ENCODE measurements around the gene ZNF599.
A peak's percentile ranks its signal among the peaks of the same experiment; 100 is the strongest.
"Not testable (repeated sequence)": the region's sequence is repeated elsewhere in the genome, so short reads cannot be mapped to it uniquely, and the experiment has no call there.

The ZNF599 gene

GRCh38 chr19:34772697-34773554 lies at the start of gene ZNF599:
ZNF599 (minus strand) TSS chr19:34773215; CDS start chr19:34772841, 374 bp downstream.
- peak; percentile 29 for DNase-seq

GRCh38 chr19:34818270-34818669 lies 45.3 kb upstream of the ZNF599 start:
- DNase-seq, result no peak

GRCh38 chr19:34816708-34817107 lies 43.7 kb upstream of the ZNF599 start:
- DNase-seq, result no peak

- DNase-seq, result no peak
Measured at GRCh38 chr19:34808566-34808965, 35.6 kb upstream of the ZNF599 start.

DNA sequence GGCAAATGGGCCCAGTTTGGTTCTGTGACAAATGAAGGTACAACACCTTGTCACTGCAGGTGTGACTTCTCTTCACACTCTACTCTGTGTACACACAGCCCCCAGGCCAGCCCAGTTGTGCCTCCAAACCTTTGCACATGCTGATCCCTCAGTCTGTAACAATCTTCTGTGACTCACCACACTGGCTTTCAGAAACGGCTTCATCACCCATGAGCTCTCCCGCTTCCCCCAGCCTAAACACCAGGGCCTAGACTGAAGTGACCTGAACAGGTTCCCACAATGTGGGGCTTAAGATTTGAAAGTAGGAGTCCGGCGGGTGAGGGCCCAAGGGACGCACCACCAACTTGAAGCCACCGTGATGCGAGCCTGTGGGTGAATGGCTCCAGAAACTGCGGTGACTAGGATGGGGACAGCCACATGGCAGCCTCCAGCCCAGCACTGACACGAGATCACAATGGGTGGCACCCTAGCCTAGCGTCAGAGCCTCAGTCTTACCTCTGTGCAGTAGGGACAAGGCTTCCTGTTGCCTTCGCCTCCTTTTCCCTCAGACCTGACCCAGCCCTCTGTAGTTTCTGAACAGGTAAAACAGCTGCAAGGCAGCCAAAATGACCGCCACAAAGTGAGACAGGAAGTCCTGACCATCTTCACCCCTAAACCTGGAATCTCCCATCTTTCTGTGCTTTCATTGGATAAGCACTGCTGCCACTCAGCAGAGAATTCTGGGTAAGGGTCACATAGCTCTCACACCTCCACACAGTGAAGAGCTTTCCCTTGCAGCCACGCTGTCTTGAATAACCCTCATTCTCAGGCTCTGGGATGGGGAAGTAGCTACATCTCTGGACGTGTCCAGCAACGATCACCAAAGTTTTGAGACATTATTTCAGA lies 34.2 kb upstream of the ZNF599 start:
- DNase-seq, result no peak

DNA sequence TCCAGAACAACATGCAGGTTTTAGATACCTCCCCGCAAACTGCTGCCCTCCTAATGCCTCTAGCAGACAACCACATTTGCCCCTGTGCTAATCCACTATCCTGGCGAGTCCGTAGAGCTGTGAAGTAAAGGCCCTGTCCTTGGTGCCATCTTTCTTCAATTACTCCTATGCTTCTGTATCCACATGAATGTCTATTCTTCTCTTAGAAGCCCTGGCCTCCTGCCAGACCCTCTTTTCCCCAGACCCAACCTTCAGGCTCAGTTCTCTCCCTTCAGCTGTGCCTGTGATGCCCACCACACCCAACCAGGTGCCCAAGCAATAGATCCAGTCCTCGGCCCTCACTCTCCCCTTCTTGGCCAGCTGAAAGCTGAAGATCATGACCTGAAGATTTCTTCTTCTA lies 31.1 kb upstream of the ZNF599 start:
- no peak for DNase-seq

DNA sequence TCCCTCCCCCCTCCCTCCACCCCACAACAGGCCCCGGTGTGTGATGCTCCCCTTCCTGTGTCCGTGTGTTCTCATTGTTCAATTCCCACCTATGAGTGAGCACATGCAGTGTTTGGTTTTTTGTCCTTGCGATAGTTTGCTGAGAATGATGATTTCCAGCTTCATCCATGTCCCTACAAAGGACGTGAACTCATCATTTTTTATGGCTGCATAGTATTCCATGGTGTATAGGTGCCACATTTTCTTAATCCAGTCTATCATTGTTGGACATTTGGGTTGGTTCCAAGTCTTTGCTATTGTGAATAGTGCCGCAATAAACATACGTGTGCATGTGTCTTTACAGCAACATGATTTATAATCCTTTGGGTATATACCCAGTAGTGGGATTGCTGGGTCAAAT lies 23.9 kb upstream of the ZNF599 start:
- DNase-seq, result not testable (repeated sequence)

DNA sequence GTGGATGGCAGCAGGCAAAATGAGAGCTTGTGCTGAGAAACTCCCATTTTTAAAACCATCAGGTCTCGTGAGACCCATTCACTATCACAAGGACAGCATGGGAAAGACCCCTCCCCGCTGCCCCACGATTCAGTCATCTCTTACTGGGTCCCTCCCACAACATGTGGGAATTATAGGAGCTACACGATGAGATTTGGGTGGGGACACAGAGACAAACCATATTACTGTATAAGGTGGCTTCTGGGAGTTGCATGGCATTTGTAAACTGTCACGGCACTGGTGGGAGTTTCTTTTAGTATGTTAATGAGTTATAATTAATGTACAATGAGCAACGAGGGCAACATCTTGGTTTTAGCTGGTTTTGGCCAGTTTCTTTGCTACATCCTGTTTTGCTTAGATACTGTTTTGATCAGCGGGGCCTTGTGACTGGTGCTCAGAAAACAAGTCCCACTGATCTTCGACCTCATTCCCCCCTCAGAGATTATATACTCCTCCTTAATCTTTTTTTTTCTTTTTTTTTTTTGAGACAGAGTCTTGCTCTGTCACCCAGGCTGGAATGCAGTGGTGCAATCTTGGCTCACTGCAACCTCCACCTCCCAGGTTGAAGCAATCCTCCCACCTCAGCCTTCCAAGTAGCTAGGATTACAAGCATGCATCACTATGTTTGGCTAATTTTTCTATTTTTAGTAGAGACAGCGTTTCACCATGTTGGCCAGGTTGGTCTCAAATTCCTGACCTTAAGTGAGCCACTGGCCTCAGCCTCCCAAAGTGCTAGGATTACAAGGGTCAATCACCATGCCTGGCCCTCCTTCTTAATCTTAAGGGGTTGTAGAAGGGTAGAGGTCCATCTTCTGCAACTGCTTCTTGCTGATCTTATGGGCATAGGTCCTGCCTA lies 21.3 kb upstream of the ZNF599 start:
- DNase-seq, result no peak

DNA sequence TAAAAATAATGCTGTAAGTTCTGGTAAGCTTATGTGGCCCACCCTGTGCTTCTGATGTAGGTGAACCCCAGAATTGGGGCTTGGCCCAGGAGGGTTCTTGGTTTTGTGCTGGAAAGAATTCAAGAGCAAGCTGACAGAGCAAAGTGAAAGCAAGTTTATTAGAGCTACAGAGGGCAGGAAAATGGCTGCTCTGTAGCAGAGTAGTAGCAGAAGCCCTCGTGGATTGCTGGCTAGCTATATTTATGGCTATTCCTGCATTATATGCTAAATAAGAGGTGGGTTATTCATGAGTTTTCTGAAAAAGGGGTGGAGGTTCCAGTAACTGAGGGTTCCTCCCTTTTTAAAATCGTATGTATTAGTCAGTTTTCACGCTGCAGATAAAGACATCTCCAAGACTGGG lies 20.6 kb upstream of the ZNF599 start:
- no peak for DNase-seq

DNA sequence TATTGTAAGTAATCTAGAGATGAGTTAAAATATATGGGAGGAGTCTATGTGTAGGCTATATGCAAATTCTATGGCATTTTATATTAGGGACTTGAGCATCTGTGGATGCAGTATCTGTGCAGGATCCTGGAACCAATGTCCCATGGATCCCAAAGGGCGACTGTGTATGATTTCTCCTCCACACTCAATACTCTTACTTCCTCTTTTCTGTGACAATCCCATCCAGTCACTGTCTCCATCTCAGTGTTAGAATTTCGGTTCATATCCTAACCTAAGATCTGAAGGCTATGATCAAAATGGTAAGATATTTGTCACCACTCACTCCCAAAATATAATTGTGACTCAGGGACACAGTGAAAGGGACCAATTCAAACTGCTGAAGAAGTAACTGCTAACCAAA lies 15.1 kb upstream of the ZNF599 start:
- DNase-seq, result no peak

DNA sequence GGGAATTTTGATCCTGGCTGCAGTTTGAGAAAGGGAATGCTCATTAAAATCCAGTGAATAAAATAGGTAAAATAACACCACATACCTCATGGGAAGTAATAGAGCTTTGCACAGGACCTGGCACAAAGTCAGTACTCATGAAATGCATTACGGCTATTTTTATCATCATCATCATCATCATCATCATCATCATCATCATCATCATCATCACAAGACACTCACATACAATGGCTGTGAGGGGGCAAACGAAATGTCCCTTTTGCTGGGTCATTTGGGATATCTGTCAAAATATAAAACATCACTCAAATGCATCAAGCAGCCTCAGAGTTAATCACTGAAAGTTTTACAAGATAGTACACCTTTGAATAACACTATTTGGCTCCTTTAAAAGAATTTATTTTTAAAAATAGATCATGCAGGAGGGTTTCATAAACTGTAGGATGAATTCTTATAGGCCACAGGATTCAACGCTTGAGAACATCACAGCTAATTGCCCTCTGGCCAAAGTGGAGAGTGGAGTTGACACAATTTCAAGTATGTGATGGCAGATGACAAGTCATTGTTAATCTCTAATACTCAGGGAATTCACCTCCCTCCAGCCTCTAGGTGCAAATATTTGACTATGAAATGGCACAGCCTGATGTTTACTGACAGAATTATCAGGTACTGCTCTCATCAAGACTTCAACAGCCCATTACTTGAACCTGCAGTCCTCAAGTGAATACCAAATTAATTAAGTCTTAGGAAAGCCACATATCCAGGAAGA lies 14.2 kb upstream of the ZNF599 start:
- DNase-seq, result no peak

DNA sequence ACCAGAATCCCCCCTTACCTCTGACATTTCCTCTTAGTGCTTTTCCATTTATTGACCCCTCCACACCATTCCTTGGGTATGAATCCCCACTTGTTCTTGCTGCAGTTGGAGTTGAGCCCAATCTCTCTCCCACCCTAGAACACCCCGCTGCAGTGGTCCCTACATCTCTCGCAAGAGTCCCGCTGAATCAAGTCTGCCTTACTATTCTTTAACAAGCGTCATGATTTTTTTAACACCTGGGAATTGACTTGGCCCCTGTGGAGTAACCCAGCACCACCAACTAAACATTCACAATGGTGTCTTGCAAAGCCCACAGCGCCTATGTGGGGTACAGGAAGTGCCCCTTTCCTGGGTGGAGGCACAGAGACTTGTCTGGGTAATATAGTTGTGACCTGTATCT lies 13.2 kb upstream of the ZNF599 start:
- DNase-seq, result no peak

DNA sequence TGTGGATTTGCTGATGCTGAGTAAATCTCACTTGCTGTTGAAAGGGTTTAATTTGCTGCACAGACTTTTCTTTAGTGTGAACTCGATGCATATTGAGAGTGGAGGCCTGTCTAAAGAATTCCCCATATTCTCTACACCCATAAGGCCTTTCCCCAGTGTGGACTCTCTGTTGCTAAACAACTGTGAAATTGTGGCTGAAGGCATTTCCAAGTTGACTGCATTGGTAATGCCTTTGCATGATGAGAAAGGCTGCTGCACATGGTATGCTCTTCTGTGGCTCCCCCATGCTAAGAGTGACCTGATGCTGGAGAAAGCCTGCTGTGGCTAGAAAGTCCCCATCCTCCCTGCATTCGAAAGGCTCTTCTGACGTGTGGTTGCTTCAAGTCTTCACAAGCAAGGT lies 6.6 kb upstream of the ZNF599 start:
- no peak for DNase-seq

DNA sequence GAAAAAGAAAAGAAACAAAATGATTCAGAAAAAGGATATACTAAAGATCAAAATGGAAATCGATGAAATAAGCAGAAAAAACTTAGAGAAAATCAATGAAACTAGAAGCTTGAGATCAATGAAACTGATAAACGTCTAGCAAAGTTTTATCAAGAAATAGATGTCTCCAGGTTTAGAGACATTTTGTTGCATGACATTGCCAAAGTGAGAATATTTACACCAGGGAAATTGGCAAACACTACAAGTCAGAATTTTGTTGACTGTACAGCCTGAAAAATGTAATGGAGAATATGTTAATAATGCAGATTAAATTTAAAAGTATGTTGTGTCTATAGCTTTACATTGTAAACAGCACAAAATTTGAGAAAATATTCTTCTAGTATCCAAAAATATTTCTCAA lies 5.3 kb upstream of the ZNF599 start:
- no peak for DNase-seq

GRCh38 chr19:34774857-34775256 lies 1.8 kb upstream of the ZNF599 start:
- DNase-seq, result no peak

DNA sequence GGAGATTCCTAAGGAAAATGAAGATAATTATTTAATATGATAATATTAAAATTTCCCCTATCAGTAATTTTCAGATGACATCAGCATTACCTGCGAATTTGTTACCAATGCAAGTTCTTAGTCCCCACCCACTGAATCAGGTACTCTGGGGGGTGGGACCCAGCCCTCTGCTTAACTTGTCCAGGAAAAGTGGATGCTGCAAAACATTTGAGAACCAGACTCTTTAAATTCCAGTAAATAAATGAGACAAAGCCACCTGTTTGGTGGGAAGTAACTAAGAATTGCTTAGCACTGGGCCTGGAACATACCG lies 495 bp upstream of the ZNF599 start:
- DNase-seq, result no peak

GRCh38 chr19:34767951-34768350 lies 5.1 kb downstream of the ZNF599 start:
- no peak for DNase-seq

DNA sequence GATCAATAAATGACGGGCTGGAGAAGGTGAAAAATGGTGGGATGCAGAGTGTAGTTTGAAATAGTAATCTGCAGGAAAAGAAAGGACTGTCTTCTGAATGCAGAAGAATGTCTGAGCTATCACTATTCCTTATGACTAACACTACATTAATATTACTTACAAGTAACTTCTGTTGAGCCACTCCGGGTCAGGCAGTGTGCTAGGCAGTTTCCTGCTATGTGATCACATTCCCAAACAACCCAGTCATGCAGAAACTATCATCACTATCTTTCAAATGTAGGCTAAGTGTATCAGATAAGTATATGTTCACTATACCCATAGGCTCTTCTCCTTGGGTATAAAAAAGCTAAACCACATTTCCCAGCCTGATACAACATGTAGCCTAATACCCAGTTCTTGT lies 6.6 kb downstream of the ZNF599 start:
- no peak for DNase-seq

DNA sequence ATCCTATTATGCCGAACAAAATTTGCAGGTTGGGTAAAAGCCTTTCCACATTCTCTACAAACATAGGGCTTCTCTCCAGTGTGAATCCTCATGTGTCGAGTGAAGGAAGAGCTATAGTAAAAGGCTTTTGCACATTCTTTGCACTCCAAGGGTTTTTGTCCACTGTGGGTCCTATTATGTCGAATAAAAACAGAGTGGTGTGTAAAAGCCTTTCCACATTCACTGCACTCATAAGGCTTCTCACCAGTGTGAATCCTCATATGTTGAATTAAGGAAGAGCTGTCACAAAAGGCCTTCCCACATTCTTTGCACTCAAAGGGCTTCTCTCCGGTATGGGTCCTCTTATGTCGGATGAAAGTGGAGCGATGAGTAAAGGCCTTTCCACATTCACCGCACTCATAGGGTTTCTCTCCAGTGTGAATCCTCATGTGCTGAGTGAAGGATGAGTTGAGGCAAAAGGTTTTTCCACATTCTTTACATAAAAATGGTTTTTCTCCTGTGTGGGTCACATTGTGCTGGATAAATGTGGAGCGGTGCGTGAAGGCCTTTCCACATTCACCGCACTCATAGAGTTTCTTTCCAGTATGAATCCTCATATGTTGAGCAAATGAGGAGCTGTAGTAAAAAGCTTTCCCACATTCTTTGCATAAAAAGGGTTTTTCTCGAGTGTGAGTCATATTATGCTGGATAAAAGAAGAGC lies 13.6 kb downstream of the ZNF599 start:
- no peak for DNase-seq

DNA sequence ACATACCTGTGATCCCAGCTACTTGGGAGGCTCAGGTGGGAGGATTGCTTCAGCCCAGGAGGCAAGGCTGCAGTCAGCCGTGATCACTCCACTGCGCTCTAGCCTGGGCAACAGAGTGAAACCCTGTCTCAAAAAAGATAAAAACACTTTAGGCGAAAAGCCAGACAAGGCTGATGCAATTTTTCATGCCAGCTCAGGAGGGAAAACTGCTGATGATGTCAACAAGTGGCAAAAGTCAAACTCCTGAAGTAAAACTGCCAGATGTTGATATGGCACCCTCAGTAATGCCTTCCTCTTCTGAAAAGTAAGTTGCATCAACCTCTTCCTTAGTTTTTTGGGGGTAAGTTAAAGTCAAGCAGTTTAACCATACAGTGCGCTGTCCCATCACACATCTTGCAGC lies 15.6 kb downstream of the ZNF599 start:
- no peak for DNase-seq

GRCh38 chr19:34744896-34745690 lies 27.9 kb downstream of the ZNF599 start:
- DNase-seq, result no peak

Measured in NCI-H1417 treated with DMSO at 0.1 percent for 48 hours (cell line).